Measurements from ENCODE around the gene ITFG1. TPM values are rescaled to one million over a fixed set of nuclear protein-coding genes. Genes with fewer than 3 reads are reported as not detected.
"Not testable (repeated sequence)": the region's sequence is repeated elsewhere in the genome, so short reads cannot be mapped to it uniquely, and the experiment has no call there.

ITFG1 gene
- total RNA-seq, 3 donors from 2014 or later = 20.1 to 24.1 (median 20.9) TPM

GRCh38 chr16:47241061-47241460, 219.8 kb downstream of the ITFG1 start:
- Mint-ChIP-seq H3K4me1 (ENCODE audit: low read depth) (no peaks in the 10 kb centered on the region), H3K36me3 (ENCODE audit: insufficient read depth) (peaks cover 35% of the 10 kb centered on the region), H3K4me3 (no peak overlapping the region), H3K9me3 (no peaks in the 10 kb centered on the region), H3K27me3 (ENCODE audit: low read depth) (no peaks in the 10 kb centered on the region)
- DNase-seq (no peak), ATAC-seq (no peak)

GRCh38 chr16:47236716-47237115, 224.1 kb downstream of the ITFG1 start:
- Mint-ChIP-seq H3K36me3 (ENCODE audit: insufficient read depth) (peaks cover 48% of the 10 kb centered on the region), H3K4me3 (no peak overlapping the region), H3K4me1 (ENCODE audit: low read depth) (no peaks in the 10 kb centered on the region), H3K9me3 (no peaks in the 10 kb centered on the region), H3K27me3 (ENCODE audit: low read depth) (no peaks in the 10 kb centered on the region)
- no peak for ATAC-seq
- no peak for DNase-seq

GRCh38 chr16:47230296-47230695, 230.6 kb downstream of the ITFG1 start:
- peaks cover 40% of the 10 kb centered on the region for H3K36me3 Mint-ChIP-seq (ENCODE audit: insufficient read depth)
- H3K4me1 Mint-ChIP-seq (ENCODE audit: low read depth) = no peaks in the 10 kb centered on the region
- ATAC-seq (no peak), DNase-seq (no peak)
- peaks cover 2% of the 10 kb centered on the region for H3K9me3 Mint-ChIP-seq
- H3K4me3 Mint-ChIP-seq = no peak overlapping the region
- no peaks in the 10 kb centered on the region for H3K27me3 Mint-ChIP-seq (ENCODE audit: low read depth)

GRCh38 chr16:47229053-47230050, 231.5 kb downstream of the ITFG1 start:
- DNase-seq = no peak
- Mint-ChIP-seq H3K9me3 (peaks cover 7% of the 10 kb centered on the region), H3K36me3 (ENCODE audit: insufficient read depth) (peaks cover 39% of the 10 kb centered on the region), H3K27me3 (ENCODE audit: low read depth) (no peaks in the 10 kb centered on the region), H3K4me1 (ENCODE audit: low read depth) (no peaks in the 10 kb centered on the region), H3K4me3 (no peak overlapping the region)
- no peak for ATAC-seq

- no peak for ATAC-seq
Measured at GRCh38 chr16:47228241-47228640, 232.6 kb downstream of the ITFG1 start.

GRCh38 chr16:47213761-47214440, 247.0 kb downstream of the ITFG1 start:
- no peaks in the 10 kb centered on the region for H3K9me3 Mint-ChIP-seq
- H3K4me3 Mint-ChIP-seq = no peak overlapping the region
- H3K36me3 Mint-ChIP-seq (ENCODE audit: insufficient read depth) = peaks cover 42% of the 10 kb centered on the region
- no peaks in the 10 kb centered on the region for H3K4me1 Mint-ChIP-seq (ENCODE audit: low read depth)
- no peaks in the 10 kb centered on the region for H3K27me3 Mint-ChIP-seq (ENCODE audit: low read depth)
- DNase-seq (no peak), ATAC-seq (no peak)

More at GRCh38 chr16:47228241-47228640, 232.6 kb downstream of the ITFG1 start:
- DNase-seq = no peak
- Mint-ChIP-seq H3K36me3 (ENCODE audit: insufficient read depth) (peaks cover 37% of the 10 kb centered on the region), H3K9me3 (peaks cover 7% of the 10 kb centered on the region), H3K4me3 (no peak overlapping the region), H3K27me3 (ENCODE audit: low read depth) (no peaks in the 10 kb centered on the region), H3K4me1 (ENCODE audit: low read depth) (no peaks in the 10 kb centered on the region)

GRCh38 chr16:47211218-47211617, 249.6 kb downstream of the ITFG1 start:
- no peak overlapping the region for H3K4me3 Mint-ChIP-seq
- ATAC-seq = no peak
- no peaks in the 10 kb centered on the region for H3K27me3 Mint-ChIP-seq (ENCODE audit: low read depth)
- no peaks in the 10 kb centered on the region for H3K4me1 Mint-ChIP-seq (ENCODE audit: low read depth)
- no peaks in the 10 kb centered on the region for H3K9me3 Mint-ChIP-seq
- no peak for DNase-seq
- peaks cover 28% of the 10 kb centered on the region for H3K36me3 Mint-ChIP-seq (ENCODE audit: insufficient read depth)

GRCh38 chr16:47204736-47205504, 255.9 kb downstream of the ITFG1 start:
- no peak for ATAC-seq
- DNase-seq = no peak
- H3K9me3 Mint-ChIP-seq = no peaks in the 10 kb centered on the region
- H3K27me3 Mint-ChIP-seq (ENCODE audit: low read depth) = no peaks in the 10 kb centered on the region
- peaks cover 7% of the 10 kb centered on the region for H3K36me3 Mint-ChIP-seq (ENCODE audit: insufficient read depth)
- no peak overlapping the region for H3K4me3 Mint-ChIP-seq
- H3K4me1 Mint-ChIP-seq (ENCODE audit: low read depth) = no peaks in the 10 kb centered on the region

GRCh38 chr16:47203433-47203832, 257.4 kb downstream of the ITFG1 start:
- not testable (repeated sequence) for H3K4me3 Mint-ChIP-seq; H3K4me1 Mint-ChIP-seq (ENCODE audit: low read depth); H3K27me3 Mint-ChIP-seq (ENCODE audit: low read depth); DNase-seq; H3K9me3 Mint-ChIP-seq; H3K36me3 Mint-ChIP-seq (ENCODE audit: insufficient read depth); ATAC-seq

GRCh38 chr16:47198180-47198575, 262.7 kb downstream of the ITFG1 start:
- no peak overlapping the region for H3K4me3 Mint-ChIP-seq
- DNase-seq (no peak), ATAC-seq (no peak)
- H3K4me1 Mint-ChIP-seq (ENCODE audit: low read depth) = no peaks in the 10 kb centered on the region
- H3K27me3 Mint-ChIP-seq (ENCODE audit: low read depth) = no peaks in the 10 kb centered on the region
- H3K36me3 Mint-ChIP-seq (ENCODE audit: insufficient read depth) = peaks cover 17% of the 10 kb centered on the region
- peaks cover 4% of the 10 kb centered on the region for H3K9me3 Mint-ChIP-seq

- no peaks in the 10 kb centered on the region for H3K4me1 Mint-ChIP-seq (ENCODE audit: low read depth)
- H3K36me3 Mint-ChIP-seq (ENCODE audit: insufficient read depth) = peaks cover 20% of the 10 kb centered on the region
- H3K27me3 Mint-ChIP-seq (ENCODE audit: low read depth) = no peaks in the 10 kb centered on the region
- DNase-seq = no peak
- no peak overlapping the region for H3K4me3 Mint-ChIP-seq
- no peak for ATAC-seq
- H3K9me3 Mint-ChIP-seq = peaks cover 4% of the 10 kb centered on the region
Measured at GRCh38 chr16:47197536-47198179, 263.2 kb downstream of the ITFG1 start.

GRCh38 chr16:47196457-47196856, 264.4 kb downstream of the ITFG1 start:
- no peak overlapping the region for H3K4me3 Mint-ChIP-seq
- no peaks in the 10 kb centered on the region for H3K4me1 Mint-ChIP-seq (ENCODE audit: low read depth)
- ATAC-seq = no peak
- peaks cover 4% of the 10 kb centered on the region for H3K9me3 Mint-ChIP-seq
- no peaks in the 10 kb centered on the region for H3K27me3 Mint-ChIP-seq (ENCODE audit: low read depth)
- no peak for DNase-seq
- H3K36me3 Mint-ChIP-seq (ENCODE audit: insufficient read depth) = peaks cover 25% of the 10 kb centered on the region

GRCh38 chr16:47182318-47182717, 278.5 kb downstream of the ITFG1 start:
- Mint-ChIP-seq H3K4me3 (no peak overlapping the region), H3K36me3 (ENCODE audit: insufficient read depth) (peaks cover 20% of the 10 kb centered on the region), H3K9me3 (no peaks in the 10 kb centered on the region), H3K27me3 (ENCODE audit: low read depth) (no peaks in the 10 kb centered on the region), H3K4me1 (ENCODE audit: low read depth) (no peaks in the 10 kb centered on the region)
- no peak for ATAC-seq
- DNase-seq = no peak

GRCh38 chr16:47181066-47181465, 279.8 kb downstream of the ITFG1 start:
- not testable (repeated sequence) for H3K4me1 Mint-ChIP-seq (ENCODE audit: low read depth); DNase-seq; H3K27me3 Mint-ChIP-seq (ENCODE audit: low read depth); H3K9me3 Mint-ChIP-seq; H3K4me3 Mint-ChIP-seq; ATAC-seq
- peaks cover 20% of the 10 kb centered on the region for H3K36me3 Mint-ChIP-seq (ENCODE audit: insufficient read depth)
